Measurements from ENCODE around the gene FBN3.

DNA sequence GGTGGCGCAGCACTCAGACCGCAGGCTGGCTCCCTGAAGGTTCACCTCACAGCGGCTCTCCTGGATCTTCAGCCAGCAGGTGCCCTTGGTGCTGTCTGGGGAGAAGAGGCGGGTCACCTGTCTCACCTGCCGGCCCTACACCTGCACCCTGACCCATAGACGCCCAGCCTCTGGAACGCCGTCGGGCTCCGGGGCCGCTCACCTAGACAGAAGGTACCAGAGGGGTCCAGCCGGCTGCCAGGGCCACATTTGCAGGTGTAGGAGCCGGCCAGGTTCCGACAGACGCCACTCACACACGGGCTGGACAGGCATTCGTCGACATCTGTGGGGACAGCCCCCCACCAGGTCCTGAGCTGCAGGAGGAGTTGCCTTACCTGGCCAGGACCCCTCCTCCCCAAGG lies 22.9 kb downstream of the FBN3 start:
- TF ChIP-seq, protein P1, sequence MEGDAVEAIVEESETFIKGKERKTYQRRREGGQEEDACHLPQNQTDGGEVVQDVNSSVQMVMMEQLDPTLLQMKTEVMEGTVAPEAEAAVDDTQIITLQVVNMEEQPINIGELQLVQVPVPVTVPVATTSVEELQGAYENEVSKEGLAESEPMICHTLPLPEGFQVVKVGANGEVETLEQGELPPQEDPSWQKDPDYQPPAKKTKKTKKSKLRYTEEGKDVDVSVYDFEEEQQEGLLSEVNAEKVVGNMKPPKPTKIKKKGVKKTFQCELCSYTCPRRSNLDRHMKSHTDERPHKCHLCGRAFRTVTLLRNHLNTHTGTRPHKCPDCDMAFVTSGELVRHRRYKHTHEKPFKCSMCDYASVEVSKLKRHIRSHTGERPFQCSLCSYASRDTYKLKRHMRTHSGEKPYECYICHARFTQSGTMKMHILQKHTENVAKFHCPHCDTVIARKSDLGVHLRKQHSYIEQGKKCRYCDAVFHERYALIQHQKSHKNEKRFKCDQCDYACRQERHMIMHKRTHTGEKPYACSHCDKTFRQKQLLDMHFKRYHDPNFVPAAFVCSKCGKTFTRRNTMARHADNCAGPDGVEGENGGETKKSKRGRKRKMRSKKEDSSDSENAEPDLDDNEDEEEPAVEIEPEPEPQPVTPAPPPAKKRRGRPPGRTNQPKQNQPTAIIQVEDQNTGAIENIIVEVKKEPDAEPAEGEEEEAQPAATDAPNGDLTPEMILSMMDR (optimal IDR thresholded peaks at IDR 0.05 in 1 of 3, IDR thresholded peaks at IDR 0.05 in 1 of 3, conservative IDR thresholded peaks at IDR 0.05 in 1 of 3; ENCODE audit: extremely low read depth in 1 of 3, insufficient read depth in 2 of 3, low read length in 3 of 3), result no peak
- no peak for TF ChIP-seq EZH2 (IDR thresholded peaks at IDR 0.05; ENCODE audit: low read length)

Measured in keratinocyte (primary cell).